ENCODE data around the gene NOM1.

NOM1 gene

GRCh38 chr7:157016352-157017041 lies 67.0 kb downstream of the NOM1 start:
- no peak for DNase-seq

- DNase-seq: no peak
Measured at GRCh38 chr7:157017149-157017548, 67.6 kb downstream of the NOM1 start.

GRCh38 chr7:157017603-157018327 lies 68.3 kb downstream of the NOM1 start:
- DNase-seq: no peak

GRCh38 chr7:157018328-157018996 lies 69.0 kb downstream of the NOM1 start:
- no peak for DNase-seq

GRCh38 chr7:157018997-157019608 lies 69.6 kb downstream of the NOM1 start:
- DNase-seq: no peak

GRCh38 chr7:157019718-157020451 lies 70.4 kb downstream of the NOM1 start:
- no peak for DNase-seq

- DNase-seq: no peak
Measured at GRCh38 chr7:157020514-157021070, 71.1 kb downstream of the NOM1 start.

- DNase-seq: no peak
Measured at GRCh38 chr7:157021071-157021870, 71.8 kb downstream of the NOM1 start.

GRCh38 chr7:157021871-157022680 lies 72.6 kb downstream of the NOM1 start:
- DNase-seq: no peak
